Endodermal cell (in vitro differentiated cells): ENCODE measurements around the gene MYBPC1. TPM values are rescaled to one million over a fixed set of nuclear protein-coding genes. Genes with fewer than 3 reads are reported as not detected.
A peak's percentile ranks its signal among the peaks of the same experiment; 100 is the strongest.

Experiments
- DNase-seq: peaks from one replicate; pipeline ENCODE4 v3.0.0-alpha.2; 2017
- H3K27ac ChIP-seq: 2 replicates; pipeline ENCODE4 v1.5.1; 2013; ENCODE audit warnings: mild to moderate bottlenecking, low read depth, low read length, moderate library complexity
- H3K27me3 ChIP-seq: 2 replicates; pipeline ENCODE4 v1.6.1; 2013; ENCODE audit warnings: mild to moderate bottlenecking, low read length, moderate library complexity; ENCODE audit not compliant: insufficient read depth, control insufficient read depth, poor library complexity, severe bottlenecking
- H3K36me3 ChIP-seq: 2 replicates; pipeline ENCODE4 v1.7.0; 2013; ENCODE audit warnings: mild to moderate bottlenecking, low read length, moderate library complexity; ENCODE audit not compliant: control insufficient read depth, insufficient read depth
- H3K4me1 ChIP-seq: one replicate; pipeline ENCODE4 v1.7.0; 2013; ENCODE audit warnings: low read length; ENCODE audit not compliant: control insufficient read depth, insufficient read depth
- H3K4me3 ChIP-seq: 2 replicates; pipeline ENCODE4 v1.5.1; 2013; ENCODE audit warnings: mild to moderate bottlenecking, low read length, moderate library complexity
- H3K9ac ChIP-seq: 2 replicates; pipeline ENCODE4 v1.6.1; 2013; ENCODE audit warnings: mild to moderate bottlenecking, low read length, moderate library complexity; ENCODE audit not compliant: poor library complexity, severe bottlenecking; ENCODE audit errors: extremely low read depth
- H3K9me3 ChIP-seq: 2 replicates; pipeline ENCODE4 v1.6.1; 2013; ENCODE audit warnings: mild to moderate bottlenecking, low read length, moderate library complexity; ENCODE audit not compliant: control insufficient read depth
- H3K27ac Mint-ChIP-seq: 2 replicates; pipeline ENCODE4 v1.8.0; 2020; ENCODE audit warnings: mixed read lengths
- H3K27me3 Mint-ChIP-seq: 2 replicates; pipeline ENCODE4 v1.8.0; 2021; ENCODE audit warnings: mild to moderate bottlenecking, mixed read lengths; ENCODE audit not compliant: insufficient read depth
- H3K36me3 Mint-ChIP-seq: 2 replicates; pipeline ENCODE4 v1.8.0; 2020; ENCODE audit warnings: low read depth, mixed read lengths
- H3K4me1 Mint-ChIP-seq: 2 replicates; pipeline ENCODE4 v1.8.0; 2020; ENCODE audit warnings: mixed read lengths
- H3K4me3 Mint-ChIP-seq: 2 replicates; pipeline ENCODE4 v1.8.0; 2020; ENCODE audit warnings: mild to moderate bottlenecking, moderate library complexity, mixed read lengths
- H3K9me3 Mint-ChIP-seq: 2 replicates; pipeline ENCODE4 v1.8.0; 2020; ENCODE audit warnings: mild to moderate bottlenecking, mixed read lengths
- WGBS, 2 experiments: methylation state at CpG; one replicate each; pipeline versions ENCODE4 v1.1.5 to v1.1.7; 2013; ENCODE audit warnings: missing lambda C conversion rate in 2 of 2, mixed read lengths in 1 of 2; ENCODE audit not compliant: insufficient coverage in 1 of 2, insufficient read length in 1 of 2; 5-methylcytosine and 5-hydroxymethylcytosine counted together
- total RNA-seq, 2 donors: library from RNA; stranded (reverse); fragmentation: NEBNext Ultra II Directional in 1 of 2; extraction: Animal tissue kit (Norgen Biotek cat#: 25700) in 1 of 2; gene quantifications; 2 replicates in 1 of 2; 3 replicates in 1 of 2; pipeline ENCODE4 v1.2.1, GENCODE V29; 2021
- TF ChIP-seq, protein P1 (sequence below): fragments of 200-600 bp; sonication (generic); conservative IDR thresholded peaks from 2 replicates; pipeline ENCODE4 v1.5.0; 2021; ENCODE audit warnings: antibody characterized with exemption, mild to moderate bottlenecking

Gene MYBPC1
- total RNA-seq, 2 donors from 2014 or later, result not detected

- Mint-ChIP-seq H3K9me3 (no peaks in the 10 kb centered on the region), H3K4me1 (peaks cover 5% of the 10 kb centered on the region), H3K27me3 (peaks cover 2% of the 10 kb centered on the region), H3K27ac (no peak overlapping the region), H3K36me3 (no peaks in the 10 kb centered on the region), H3K4me3 (no peak overlapping the region)
- Histone ChIP-seq H3K27ac (no peak overlapping the region), H3K27me3 (no peaks in the 10 kb centered on the region), H3K9ac (no peak overlapping the region), H3K36me3 (no peaks in the 10 kb centered on the region), H3K4me1 (no peaks in the 10 kb centered on the region), H3K9me3 (no peaks in the 10 kb centered on the region), H3K4me3 (no peak overlapping the region)
- no peak for DNase-seq
- WGBS, 2 experiments, result 100% methylated on average over 3 of the region's 4 CpGs; no CpG with 5 or more reads in 1 of the 2 experiments
- TF ChIP-seq, protein P1, sequence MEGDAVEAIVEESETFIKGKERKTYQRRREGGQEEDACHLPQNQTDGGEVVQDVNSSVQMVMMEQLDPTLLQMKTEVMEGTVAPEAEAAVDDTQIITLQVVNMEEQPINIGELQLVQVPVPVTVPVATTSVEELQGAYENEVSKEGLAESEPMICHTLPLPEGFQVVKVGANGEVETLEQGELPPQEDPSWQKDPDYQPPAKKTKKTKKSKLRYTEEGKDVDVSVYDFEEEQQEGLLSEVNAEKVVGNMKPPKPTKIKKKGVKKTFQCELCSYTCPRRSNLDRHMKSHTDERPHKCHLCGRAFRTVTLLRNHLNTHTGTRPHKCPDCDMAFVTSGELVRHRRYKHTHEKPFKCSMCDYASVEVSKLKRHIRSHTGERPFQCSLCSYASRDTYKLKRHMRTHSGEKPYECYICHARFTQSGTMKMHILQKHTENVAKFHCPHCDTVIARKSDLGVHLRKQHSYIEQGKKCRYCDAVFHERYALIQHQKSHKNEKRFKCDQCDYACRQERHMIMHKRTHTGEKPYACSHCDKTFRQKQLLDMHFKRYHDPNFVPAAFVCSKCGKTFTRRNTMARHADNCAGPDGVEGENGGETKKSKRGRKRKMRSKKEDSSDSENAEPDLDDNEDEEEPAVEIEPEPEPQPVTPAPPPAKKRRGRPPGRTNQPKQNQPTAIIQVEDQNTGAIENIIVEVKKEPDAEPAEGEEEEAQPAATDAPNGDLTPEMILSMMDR, result no peak
These were observed 1.9 kb upstream of the MYBPC1 start for GRCh38 chr12:101592921-101593320.

DNA sequence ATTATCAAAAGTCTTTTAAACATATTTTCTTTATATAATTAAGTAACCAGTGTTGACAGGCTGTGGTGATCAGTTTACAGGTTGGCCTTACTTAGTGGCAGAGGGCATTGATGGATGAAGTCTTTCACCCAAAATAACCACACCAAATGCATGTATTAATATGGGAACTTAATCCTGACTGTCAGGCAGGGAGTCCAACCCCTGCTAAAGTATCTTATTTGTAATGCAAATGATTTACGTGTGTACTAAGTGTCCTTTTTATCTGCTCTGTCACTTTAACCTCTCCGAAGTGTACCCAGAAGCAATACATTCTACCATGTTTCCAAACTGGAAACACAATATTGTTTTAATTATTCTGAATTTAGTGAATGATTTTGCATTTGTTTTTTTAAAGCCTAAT, 1.4 kb downstream of the MYBPC1 start:
- H3K4me1 ChIP-seq, result no peaks in the 10 kb centered on the region
- Mint-ChIP-seq H3K9me3 (no peaks in the 10 kb centered on the region), H3K4me3 (no peak overlapping the region), H3K27ac (no peak overlapping the region), H3K4me1 (peaks cover 5% of the 10 kb centered on the region), H3K36me3 (no peaks in the 10 kb centered on the region), H3K27me3 (peaks cover 2% of the 10 kb centered on the region)
- no peak for DNase-seq
- H3K27ac ChIP-seq, result no peak overlapping the region
- no peaks in the 10 kb centered on the region for H3K27me3 ChIP-seq
- 63% methylated on average over 2 of the region's 2 CpGs; no CpG with 5 or more reads in 1 of the 2 experiments for WGBS, 2 experiments
- no peak overlapping the region for H3K4me3 ChIP-seq
- TF ChIP-seq, protein P1, result no peak
- H3K9ac ChIP-seq, result no peak overlapping the region
- H3K36me3 ChIP-seq, result no peaks in the 10 kb centered on the region
- no peaks in the 10 kb centered on the region for H3K9me3 ChIP-seq

GRCh38 chr12:101597164-101597563, 2.4 kb downstream of the MYBPC1 start:
- peak; percentile 53 for DNase-seq
- Mint-ChIP-seq H3K4me3 (no peak overlapping the region), H3K27ac (no peak overlapping the region), H3K27me3 (no peaks in the 10 kb centered on the region), H3K9me3 (no peaks in the 10 kb centered on the region), H3K4me1 (peaks cover 5% of the 10 kb centered on the region), H3K36me3 (no peaks in the 10 kb centered on the region)
- Histone ChIP-seq H3K4me1 (no peaks in the 10 kb centered on the region), H3K9me3 (no peaks in the 10 kb centered on the region), H3K36me3 (no peaks in the 10 kb centered on the region), H3K4me3 (no peak overlapping the region), H3K27ac (no peak overlapping the region), H3K9ac (no peak overlapping the region), H3K27me3 (no peaks in the 10 kb centered on the region)
- TF ChIP-seq, protein P1, result no peak
- 67 to 83% methylated on average over 1 to 2 of the region's 2 CpGs for WGBS, 2 experiments
